Left ventricle myocardium superior (tissue), 1 donor: ENCODE results near the gene KRTAP5-6. TPM values are rescaled to one million over a fixed set of nuclear protein-coding genes. Genes with fewer than 3 reads are reported as not detected.

Experiments
- ATAC-seq: fragments of 200-7000 bp; cut with Tn5 transposase; one replicate; pipeline ENCODE4 v1.9.1; 2020; ENCODE audit warnings: mild to moderate bottlenecking, moderate library complexity
- DNase-seq: peaks from one replicate; pipeline ENCODE4 v3.0.0-alpha.2; 2020
- intact Hi-C: fragments of 100-400 bp; cut with micrococcal nuclease; formaldehyde crosslinking; loops from one replicate; pipeline ENCODE4 v1.11.0; 2022
- total RNA-seq: library from RNA; stranded (reverse); fragmentation: NEBNext Ultra II Directional; extraction: Animal tissue kit (Norgen Biotek cat#: 25700); gene quantifications from one replicate; pipeline ENCODE4 v1.2.1, GENCODE V29; 2021
- donor health status: DM: no; HTN: yes; CAD: no; lungs with severe emphysema.

Gene KRTAP5-6
- total RNA-seq, 1 donor from 2014 or later: not detected

DNA sequence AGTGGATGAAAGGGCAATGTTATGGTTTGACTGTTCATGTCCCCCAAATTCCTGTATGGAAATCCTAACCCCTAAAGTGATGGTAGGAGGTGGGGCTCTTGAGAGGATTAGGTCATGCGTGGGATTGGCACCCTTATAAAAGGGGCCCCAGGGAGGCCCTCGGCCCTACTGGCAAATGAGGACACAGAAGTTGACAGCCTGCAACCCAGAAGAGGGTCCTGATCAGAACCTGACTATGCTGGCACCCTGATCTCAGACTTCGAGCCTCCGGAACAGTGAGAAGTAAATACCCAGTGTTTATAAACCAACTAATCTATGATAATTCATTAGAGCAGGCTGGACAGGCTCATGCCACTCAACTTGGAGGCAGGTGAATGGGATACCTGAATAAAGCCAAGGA is 44.7 kb downstream of the KRTAP5-6 start:
- ATAC-seq: no peak
- intact Hi-C loops: no loop called here
- DNase-seq: no peak

DNA sequence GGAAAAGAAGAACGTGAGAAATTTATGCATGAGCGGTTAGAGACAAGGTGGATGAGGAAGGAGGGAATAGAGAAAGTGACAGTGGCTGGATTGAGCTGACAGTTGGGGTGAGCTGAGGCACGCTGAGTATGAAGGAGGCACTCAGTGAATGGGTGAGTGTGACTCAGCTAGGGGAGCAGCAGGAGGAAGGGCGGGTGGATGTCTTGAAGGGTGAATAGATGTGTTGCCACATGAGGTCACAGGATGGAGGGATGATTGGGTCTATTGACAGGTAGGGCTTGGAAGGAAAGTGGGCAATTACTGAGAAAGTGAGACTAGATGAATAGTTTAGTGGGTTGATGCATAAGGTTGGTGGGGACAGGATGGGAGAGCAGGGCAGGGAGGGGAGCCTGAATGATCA is 45.4 kb downstream of the KRTAP5-6 start:
- intact Hi-C loops: no loop called here

DNA sequence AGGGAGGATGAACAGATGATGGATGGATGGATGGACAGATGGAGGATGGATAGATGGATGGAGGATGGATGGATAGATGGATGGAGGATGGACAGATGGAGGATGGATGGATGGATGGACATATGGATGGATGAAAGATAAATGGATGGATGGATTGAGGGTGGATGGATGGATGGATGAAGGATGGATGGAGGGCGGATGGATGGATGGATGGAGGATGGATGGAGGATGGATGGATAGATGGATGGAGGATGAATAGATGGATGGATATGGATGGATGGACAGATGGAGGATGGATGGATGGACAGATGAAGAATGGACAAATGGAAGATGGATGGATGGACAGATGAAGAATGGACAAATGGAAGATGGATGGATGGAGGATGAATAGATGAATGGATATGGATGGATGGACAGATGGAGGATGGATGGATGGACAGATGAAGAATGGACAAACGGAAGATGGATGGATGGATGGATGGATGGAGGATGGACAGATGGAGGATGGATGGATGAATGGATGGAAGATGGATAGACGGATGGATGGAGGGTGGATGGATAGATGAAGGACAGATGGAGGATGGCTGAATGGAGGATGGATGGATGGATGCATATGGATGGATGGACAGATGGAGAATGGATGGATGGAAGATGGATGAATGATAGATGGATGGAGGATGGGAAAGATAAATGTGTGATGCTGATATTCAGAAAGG is 46.0 kb downstream of the KRTAP5-6 start:
- intact Hi-C loops: no loop called here
- no peak for DNase-seq
- ATAC-seq: no peak

More for the DNA sequence above, 45.4 kb downstream of the KRTAP5-6 start:
- DNase-seq (no peak), ATAC-seq (no peak)

DNA sequence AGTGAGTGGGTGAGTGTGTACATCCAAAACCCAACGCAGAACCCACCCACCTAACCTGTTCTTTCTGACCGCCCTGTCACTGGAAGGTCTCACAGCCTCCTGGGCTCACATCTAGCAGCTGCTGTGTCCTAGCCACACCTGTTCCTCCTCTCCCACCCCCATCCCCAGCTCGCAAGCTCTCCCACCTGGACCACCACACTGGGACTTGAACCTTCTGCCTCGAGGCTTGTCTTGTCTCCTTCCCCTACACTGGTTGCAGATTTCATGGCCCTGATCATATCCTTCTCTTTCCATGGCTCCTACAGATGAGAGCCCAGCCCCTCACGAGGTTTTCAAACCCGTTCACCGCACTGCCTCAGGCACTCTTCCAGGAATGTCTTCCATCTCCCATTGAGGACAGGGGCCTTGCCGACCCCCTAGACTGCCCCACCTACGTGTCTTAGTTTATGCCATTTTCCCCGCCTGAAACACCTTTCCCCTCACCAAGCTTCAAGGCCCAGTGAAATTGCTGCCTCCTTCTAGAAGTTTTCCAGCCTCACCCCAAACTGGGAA is 46.7 kb downstream of the KRTAP5-6 start:
- intact Hi-C loops: no loop called here
- ATAC-seq (no peak), DNase-seq (no peak)

DNA sequence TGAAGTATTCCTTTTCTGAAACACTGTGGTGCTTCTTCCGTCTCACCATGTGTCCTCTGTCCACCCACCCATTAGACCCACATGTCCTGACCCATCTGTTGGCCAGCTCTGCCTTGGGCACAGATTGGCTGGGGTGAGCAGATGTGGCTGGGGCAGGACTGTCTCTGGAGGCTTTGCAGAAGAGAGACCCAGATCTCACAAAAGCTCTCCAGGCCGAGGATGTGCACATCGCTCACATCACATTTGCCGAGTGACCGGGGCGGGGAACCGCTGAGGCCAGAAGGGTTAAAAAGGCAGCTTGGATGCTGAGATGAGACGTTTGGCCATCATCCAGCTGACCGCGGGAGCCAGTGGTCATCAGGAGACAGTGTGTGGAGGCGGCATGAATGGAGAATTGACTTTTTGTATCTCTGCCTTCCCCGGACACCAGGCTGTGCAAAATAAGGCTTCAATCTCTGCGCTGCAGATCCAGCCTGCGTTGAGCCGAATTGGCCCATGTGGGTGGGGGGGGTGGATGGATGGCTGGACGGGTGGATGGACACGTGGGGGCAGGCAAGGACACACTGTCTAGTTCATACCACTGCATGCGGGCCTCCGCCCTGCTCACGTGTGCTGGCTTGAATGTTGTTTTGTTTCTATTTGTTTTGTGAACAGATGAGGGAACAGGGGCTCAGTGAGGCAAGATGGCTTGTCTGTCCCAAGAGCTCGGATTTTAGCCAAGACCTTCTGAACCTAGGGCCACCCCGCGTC is 47.3 kb downstream of the KRTAP5-6 start:
- ATAC-seq: peak; percentile 16
- intact Hi-C loops: no loop called here
- no peak for DNase-seq

DNA sequence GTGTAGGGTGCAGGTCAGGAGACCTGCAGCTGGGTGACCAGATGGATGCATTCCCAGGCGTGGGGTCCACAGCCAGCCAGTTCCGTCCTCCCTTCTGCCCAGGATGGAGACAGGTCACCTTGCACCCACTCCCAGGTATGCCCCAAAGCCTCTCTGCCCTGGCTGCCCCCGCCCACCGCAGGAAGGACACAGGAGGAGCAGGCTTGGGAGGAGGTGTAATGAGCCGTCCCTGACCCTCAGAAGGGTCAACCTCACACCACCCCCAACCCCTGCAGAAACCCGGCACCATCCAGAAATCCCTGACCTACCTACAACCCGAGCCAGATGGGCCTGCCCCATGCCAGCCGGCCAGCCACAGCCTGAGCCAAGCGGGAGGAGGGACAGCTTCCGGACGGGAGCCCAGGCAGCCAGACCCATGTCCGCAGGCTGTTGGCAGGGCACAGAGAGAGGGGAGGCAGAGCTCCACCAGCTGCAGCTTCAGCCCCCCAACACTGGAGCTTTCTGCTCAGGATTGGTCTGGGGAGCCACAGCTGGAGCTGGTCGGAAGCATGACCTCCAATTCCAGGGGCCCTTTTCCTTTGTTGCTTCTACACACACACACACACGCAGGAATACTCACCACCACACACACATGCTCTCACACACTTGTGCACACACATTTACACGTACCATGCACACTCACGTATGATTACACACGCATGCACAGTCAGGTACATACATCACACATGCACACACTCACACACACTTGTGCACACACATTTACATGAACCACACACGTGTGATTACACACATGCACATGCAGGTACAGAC is 48.1 kb downstream of the KRTAP5-6 start:
- peak; percentile 59 for DNase-seq

DNA sequence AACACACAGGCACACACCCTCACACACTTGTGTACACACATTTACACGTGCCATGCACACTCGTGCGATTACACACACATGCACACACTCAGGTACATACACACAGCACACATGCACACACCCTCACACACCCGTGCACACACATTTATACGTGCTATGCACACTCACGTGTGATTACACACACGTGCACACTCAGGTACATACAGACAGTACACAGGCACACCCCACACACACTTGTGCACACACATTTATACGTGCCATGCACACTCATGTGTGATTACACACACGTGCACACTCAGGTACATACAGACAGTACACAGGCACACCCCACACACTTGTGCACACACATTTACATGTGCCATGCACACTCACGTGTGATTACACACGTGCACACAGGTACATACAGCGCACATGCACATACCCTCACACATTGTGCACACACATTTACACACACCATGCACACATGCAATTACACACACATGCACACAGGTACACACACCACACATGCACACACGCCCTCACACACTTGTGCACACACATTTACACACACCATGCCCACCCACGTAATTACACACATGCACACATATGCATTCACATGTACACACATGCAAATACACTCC is 48.8 kb downstream of the KRTAP5-6 start:
- no peak for DNase-seq
- ATAC-seq: no peak
- intact Hi-C loops: no loop called here

More for the DNA sequence above, 48.1 kb downstream of the KRTAP5-6 start:
- intact Hi-C loops: no loop called here
- ATAC-seq: peak; percentile 10

DNA sequence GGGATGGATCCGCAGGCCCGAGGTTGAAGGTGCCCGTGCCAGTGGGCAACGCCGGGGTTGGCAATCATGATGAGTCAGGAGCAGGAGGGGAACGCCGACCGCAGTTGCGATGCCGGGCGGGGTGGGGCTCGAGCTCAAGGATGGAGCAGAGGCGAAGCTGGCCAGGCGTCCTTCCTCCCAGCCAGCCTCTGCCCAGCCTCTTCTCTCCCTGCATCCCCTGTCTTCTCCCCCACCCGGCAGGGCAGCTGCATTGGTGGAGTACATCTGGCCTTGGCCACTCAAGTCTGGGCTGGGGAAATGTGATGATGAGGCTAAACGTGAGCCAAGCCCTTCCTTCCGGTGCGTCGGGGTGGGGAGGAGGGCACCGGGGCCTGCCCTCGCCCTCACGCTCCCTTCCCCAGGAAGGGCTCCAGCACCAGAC is 49.5 kb downstream of the KRTAP5-6 start:
- intact Hi-C loops: no loop called here
- ATAC-seq: no peak

DNA sequence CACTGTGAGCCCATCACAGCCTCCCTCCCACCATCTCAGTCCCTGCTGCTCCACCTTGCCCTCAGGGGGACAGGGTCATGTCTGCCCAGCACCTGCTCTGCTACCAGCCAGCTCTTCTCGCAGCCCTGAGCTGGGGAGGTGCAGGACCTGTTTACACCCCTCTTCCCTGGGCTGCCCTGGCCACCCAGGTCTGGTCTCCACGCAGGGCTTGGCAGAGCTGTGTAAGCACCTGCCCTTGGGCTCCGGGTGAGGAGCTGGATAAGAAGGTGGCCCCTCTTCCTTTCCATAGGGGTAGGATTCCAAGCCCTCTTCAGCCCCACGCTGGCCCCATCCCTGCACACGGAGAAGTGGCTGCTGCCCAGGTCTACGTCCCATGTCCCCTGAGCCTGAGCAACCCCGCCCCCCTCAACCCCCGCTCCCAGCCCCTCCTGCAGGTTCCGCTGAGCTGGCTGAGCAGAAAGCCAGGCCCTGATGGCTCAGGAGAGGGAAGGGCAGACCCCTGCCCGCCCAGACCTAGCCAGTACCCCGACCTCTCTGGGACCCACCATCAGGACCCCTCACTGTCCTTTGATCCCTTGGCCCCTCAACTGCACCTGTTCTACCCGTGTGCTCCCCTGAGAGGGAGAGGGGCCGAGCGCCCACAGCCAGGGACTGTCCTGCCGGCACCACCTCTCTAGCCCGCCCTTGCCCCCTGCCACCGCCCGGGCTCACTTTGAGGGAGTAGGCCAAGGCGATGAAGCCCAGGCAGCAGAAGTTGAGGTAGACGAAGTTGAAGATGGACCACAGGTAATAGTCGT is 50.2 kb downstream of the KRTAP5-6 start:
- DNase-seq (no peak), ATAC-seq (no peak)
- intact Hi-C loops: no loop called here

More for the DNA sequence above, 49.5 kb downstream of the KRTAP5-6 start:
- no peak for DNase-seq

Other genes starting within 250 kb of the KRTAP5-6 start
- gene MOB2, start 210.4 kb upstream of the KRTAP5-6 start, total RNA-seq: 52.8 TPM
- 7.7 TPM for gene DUSP8, start 124.9 kb upstream of the KRTAP5-6 start, total RNA-seq
- not detected for gene KRTAP5-1, start 111.9 kb upstream of the KRTAP5-6 start, total RNA-seq
- gene KRTAP5-2, start 98.9 kb upstream of the KRTAP5-6 start, total RNA-seq: not detected
- gene KRTAP5-3, start 88.7 kb upstream of the KRTAP5-6 start, total RNA-seq: not detected
- not detected for gene KRTAP5-4, start 75.1 kb upstream of the KRTAP5-6 start, total RNA-seq
- gene KRTAP5-5, start 67.4 kb upstream of the KRTAP5-6 start, total RNA-seq: not detected
- gene IFITM10, start 53.4 kb downstream of the KRTAP5-6 start, total RNA-seq: 0.77 TPM
- 1,004 TPM for gene CTSD, start 66.7 kb downstream of the KRTAP5-6 start, total RNA-seq
- gene SYT8, start 137.8 kb downstream of the KRTAP5-6 start, total RNA-seq: not detected
- not detected for gene TNNI2, start 141.8 kb downstream of the KRTAP5-6 start, total RNA-seq
- gene LSP1, start 155.9 kb downstream of the KRTAP5-6 start, total RNA-seq: 22.9 TPM
- 4.4 TPM for gene PRR33, start 194.7 kb downstream of the KRTAP5-6 start, total RNA-seq
- gene TNNT3, start 222.5 kb downstream of the KRTAP5-6 start, total RNA-seq: 46.1 TPM